HepG2 (cell line): ENCODE data around the gene BICDL2. TPM values are rescaled to one million over a fixed set of nuclear protein-coding genes. Genes with fewer than 3 reads are reported as not detected.

Experiments
- BRD4 ChIP-seq: sonication (generic); formaldehyde crosslinking; IDR thresholded peaks from 2 replicates; pipeline ENCODE4 v1.4.0; 2020; ENCODE audit warnings: missing genetic modification reagents
- CBX1 ChIP-seq: IDR thresholded peaks from one replicate; pipeline ENCODE4 v1.6.1; 2016; ENCODE audit warnings: antibody characterized with exemption, low read depth
- EZH2 ChIP-seq: conservative IDR thresholded peaks from 2 replicates; pipeline ENCODE4 v1.6.1; 2012; ENCODE audit warnings: mild to moderate bottlenecking, low read depth, low read length, moderate library complexity
- MLX ChIP-seq: IDR thresholded peaks from 2 replicates; pipeline ENCODE4 v1.6.1; 2016
- MTERF4 ChIP-seq: sonication (generic); formaldehyde crosslinking; IDR thresholded peaks from 2 replicates; pipeline ENCODE4 v1.8.0; 2023; ENCODE audit warnings: mild to moderate bottlenecking, missing genetic modification reagents
- MXD3 ChIP-seq: IDR thresholded peaks from 2 replicates; pipeline ENCODE4 v1.6.1; 2016; ENCODE audit warnings: mild to moderate bottlenecking, missing biosample characterization, missing genetic modification reagents
- NR1H2 ChIP-seq: sonication (generic); formaldehyde crosslinking; IDR thresholded peaks from 2 replicates; pipeline ENCODE4 v1.8.1; 2022; ENCODE audit warnings: low read depth, missing genetic modification reagents, borderline replicate concordance
- POLR2A ChIP-seq, 2 experiments: IDR thresholded peaks; 2 replicates each; pipeline ENCODE4 v1.6.1; 2011; ENCODE audit warnings: low read depth in 2 of 2, low read length in 2 of 2, mild to moderate bottlenecking in 1 of 2, moderate library complexity in 1 of 2; ENCODE audit not compliant: insufficient read depth in 1 of 2
- SETDB1 ChIP-seq: sonication (generic); formaldehyde crosslinking; IDR thresholded peaks from 2 replicates; pipeline ENCODE4 v1.5.1; 2020; ENCODE audit warnings: missing genetic modification reagents, mild to moderate bottlenecking, borderline replicate concordance
- SMAD3 ChIP-seq: sonication (generic); formaldehyde crosslinking; IDR thresholded peaks from 2 replicates; pipeline ENCODE4 v1.4.0; 2020; ENCODE audit warnings: missing genetic modification reagents
- TP53 ChIP-seq: sonication (generic); formaldehyde crosslinking; conservative IDR thresholded peaks from 2 replicates; pipeline ENCODE4 v1.4.0; 2020; ENCODE audit warnings: missing genetic modification reagents
- TRIM22 ChIP-seq: fragments of 450-650 bp; IDR thresholded peaks from 2 replicates; pipeline ENCODE4 v1.6.1; 2017
- ZNF24 ChIP-seq: fragments of 450-650 bp; IDR thresholded peaks from 2 replicates; pipeline ENCODE4 v1.6.1; 2017; ENCODE audit warnings: antibody characterized with exemption, mild to moderate bottlenecking
- ZNF383 ChIP-seq: sonication (generic); formaldehyde crosslinking; IDR thresholded peaks from 2 replicates; pipeline ENCODE4 v1.4.0; 2020; ENCODE audit warnings: missing genetic modification reagents, mild to moderate bottlenecking, borderline replicate concordance
- ZNF660 ChIP-seq: sonication (generic); formaldehyde crosslinking; IDR thresholded peaks from 2 replicates; pipeline ENCODE4 v1.5.1; 2020; ENCODE audit warnings: mild to moderate bottlenecking, low read depth, missing genetic modification reagents, borderline replicate concordance
- ZSCAN9 ChIP-seq: IDR thresholded peaks from 2 replicates; pipeline ENCODE4 v1.6.1; 2016; ENCODE audit warnings: borderline replicate concordance
- polyA plus RNA-seq, 8 experiments: library from polyadenylated mRNA; depleted of rRNA in 3 of 8; stranded (reverse) in 7 of 8; unstranded in 1 of 8; fragments of >200 nt; fragmentation: Illumina TruSeq in 4 of 8; extraction: Trizol in 4 of 8; gene quantifications; 2 replicates each; pipeline versions ENCODE4 v1.2.1 to v1.2.3, GENCODE V29; 2011 to 2016; ENCODE audit warnings: low read depth in 4 of 8, missing spikeins in 1 of 8, mixed read lengths in 1 of 8; ENCODE audit not compliant: insufficient read depth in 1 of 8
- total RNA-seq, 5 experiments: library from RNA; depleted of rRNA; stranded (reverse); fragments of >200 nt; fragmentation: Illumina TruSeq; extraction: Trizol; gene quantifications; 2 replicates each; pipeline ENCODE4 v1.2.3, GENCODE V29; 2016; ENCODE audit warnings: low read depth in 1 of 5
- TF ChIP-seq, protein P1 (sequence below): sonication (generic); formaldehyde crosslinking; IDR thresholded peaks from 2 replicates; pipeline ENCODE4 v1.4.0; 2020; ENCODE audit warnings: mild to moderate bottlenecking, low read depth, missing genetic modification reagents
- TF ChIP-seq, protein P2 (sequence below), 2 experiments: sonication (generic) in 1 of 2; formaldehyde crosslinking in 1 of 2; IDR thresholded peaks; 2 replicates each; pipeline versions ENCODE4 v1.4.0 to v1.6.1; 2016 to 2020; ENCODE audit warnings: borderline replicate concordance in 1 of 2, low read depth in 1 of 2, mild to moderate bottlenecking in 1 of 2, missing genetic modification reagents in 1 of 2
- TF ChIP-seq, protein P3 (sequence below): IDR thresholded peaks from 2 replicates; pipeline ENCODE4 v1.6.1; 2016; ENCODE audit warnings: low read depth, control low read depth

Gene BICDL2
- total and polyA plus RNA-seq, 2 of the 13 experiments (the other 11 are each of a cell fraction or from before 2014, with no cell fraction given), result 0.12 TPM; not detected in 1

DNA sequence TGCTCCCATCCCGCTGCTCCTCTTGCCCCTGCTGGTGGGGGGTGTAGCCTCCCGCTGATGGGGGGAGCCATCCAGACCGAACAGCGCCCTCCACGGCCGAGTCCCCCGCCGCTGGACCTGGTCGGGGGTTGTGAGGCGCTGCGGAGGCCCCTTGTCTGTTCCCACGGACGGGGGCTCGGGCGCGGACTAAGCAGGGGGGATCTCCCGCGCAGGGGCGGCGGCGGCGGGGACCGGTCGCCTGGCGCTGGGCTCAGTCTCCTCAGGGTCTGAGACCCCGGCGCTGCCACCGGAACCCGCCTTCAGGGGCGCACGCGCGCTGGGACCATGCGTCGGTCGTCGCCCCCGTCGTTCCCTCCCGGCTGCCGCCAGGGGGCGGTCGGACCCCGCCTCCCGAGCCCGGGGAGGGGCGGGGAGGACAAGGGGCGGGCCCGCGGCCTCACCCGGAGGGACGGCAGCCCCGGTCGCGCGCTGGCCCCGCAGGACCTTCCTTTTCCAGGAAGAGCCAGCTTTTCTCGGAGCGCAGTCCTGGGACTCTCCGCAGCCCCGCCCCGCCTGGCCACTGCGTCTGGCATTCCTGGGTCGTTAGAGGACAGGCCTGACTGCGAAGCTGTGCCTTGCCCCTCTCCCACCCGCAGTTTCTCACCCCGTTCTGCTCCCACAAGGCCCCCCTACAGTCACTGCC, 22.4 kb upstream of the BICDL2 start (continued):
- TF ChIP-seq MXD3 (peak; percentile 82; the same call in 1 of the 2 replicates), MLX (CRISPR knock-in tag) (no peak), EZH2 (no peak), ZNF660 (CRISPR knock-in tag) (no peak), ZNF383 (CRISPR knock-in tag) (no peak), TRIM22 (no peak), CBX1 (no peak), POLR2A (IDR thresholded peaks at IDR 0.05; ENCODE audit: insufficient read depth in 1 of 2, low read depth in 2 of 2, low read length in 2 of 2) (peak; percentile 34 to 84; a peak in 3 of 4 replicates), MTERF4 (CRISPR knock-in tag) (no peak), TP53 (CRISPR knock-in tag) (no peak), ZSCAN9 (CRISPR knock-in tag) (no peak), NR1H2 (CRISPR knock-in tag) (no peak), BRD4 (no peak; the same call in 1 of the 2 replicates), SMAD3 (no peak), SETDB1 (CRISPR knock-in tag) (no peak), ZNF24 (no peak)
- TF ChIP-seq, protein P1, sequence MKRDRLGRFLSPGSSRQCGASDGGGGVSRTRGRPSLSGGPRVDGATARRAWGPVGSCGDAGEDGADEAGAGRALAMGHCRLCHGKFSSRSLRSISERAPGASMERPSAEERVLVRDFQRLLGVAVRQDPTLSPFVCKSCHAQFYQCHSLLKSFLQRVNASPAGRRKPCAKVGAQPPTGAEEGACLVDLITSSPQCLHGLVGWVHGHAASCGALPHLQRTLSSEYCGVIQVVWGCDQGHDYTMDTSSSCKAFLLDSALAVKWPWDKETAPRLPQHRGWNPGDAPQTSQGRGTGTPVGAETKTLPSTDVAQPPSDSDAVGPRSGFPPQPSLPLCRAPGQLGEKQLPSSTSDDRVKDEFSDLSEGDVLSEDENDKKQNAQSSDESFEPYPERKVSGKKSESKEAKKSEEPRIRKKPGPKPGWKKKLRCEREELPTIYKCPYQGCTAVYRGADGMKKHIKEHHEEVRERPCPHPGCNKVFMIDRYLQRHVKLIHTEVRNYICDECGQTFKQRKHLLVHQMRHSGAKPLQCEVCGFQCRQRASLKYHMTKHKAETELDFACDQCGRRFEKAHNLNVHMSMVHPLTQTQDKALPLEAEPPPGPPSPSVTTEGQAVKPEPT (CRISPR knock-in tag), result no peak
- TF ChIP-seq, protein P2, sequence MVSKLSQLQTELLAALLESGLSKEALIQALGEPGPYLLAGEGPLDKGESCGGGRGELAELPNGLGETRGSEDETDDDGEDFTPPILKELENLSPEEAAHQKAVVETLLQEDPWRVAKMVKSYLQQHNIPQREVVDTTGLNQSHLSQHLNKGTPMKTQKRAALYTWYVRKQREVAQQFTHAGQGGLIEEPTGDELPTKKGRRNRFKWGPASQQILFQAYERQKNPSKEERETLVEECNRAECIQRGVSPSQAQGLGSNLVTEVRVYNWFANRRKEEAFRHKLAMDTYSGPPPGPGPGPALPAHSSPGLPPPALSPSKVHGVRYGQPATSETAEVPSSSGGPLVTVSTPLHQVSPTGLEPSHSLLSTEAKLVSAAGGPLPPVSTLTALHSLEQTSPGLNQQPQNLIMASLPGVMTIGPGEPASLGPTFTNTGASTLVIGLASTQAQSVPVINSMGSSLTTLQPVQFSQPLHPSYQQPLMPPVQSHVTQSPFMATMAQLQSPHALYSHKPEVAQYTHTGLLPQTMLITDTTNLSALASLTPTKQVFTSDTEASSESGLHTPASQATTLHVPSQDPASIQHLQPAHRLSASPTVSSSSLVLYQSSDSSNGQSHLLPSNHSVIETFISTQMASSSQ (IDR thresholded peaks at IDR 0.05; ENCODE audit: low read depth), result no peak
- TF ChIP-seq, protein P2 (CRISPR knock-in tag; IDR thresholded peaks at IDR 0.05; ENCODE audit: borderline replicate concordance), result peak; percentile 82; the same call in 1 of the 2 replicates
- TF ChIP-seq, protein P3, sequence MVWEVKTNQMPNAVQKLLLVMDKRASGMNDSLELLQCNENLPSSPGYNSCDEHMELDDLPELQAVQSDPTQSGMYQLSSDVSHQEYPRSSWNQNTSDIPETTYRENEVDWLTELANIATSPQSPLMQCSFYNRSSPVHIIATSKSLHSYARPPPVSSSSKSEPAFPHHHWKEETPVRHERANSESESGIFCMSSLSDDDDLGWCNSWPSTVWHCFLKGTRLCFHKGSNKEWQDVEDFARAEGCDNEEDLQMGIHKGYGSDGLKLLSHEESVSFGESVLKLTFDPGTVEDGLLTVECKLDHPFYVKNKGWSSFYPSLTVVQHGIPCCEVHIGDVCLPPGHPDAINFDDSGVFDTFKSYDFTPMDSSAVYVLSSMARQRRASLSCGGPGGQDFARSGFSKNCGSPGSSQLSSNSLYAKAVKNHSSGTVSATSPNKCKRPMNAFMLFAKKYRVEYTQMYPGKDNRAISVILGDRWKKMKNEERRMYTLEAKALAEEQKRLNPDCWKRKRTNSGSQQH (CRISPR knock-in tag), result no peak
